K562 (cell line): ENCODE measurements around the gene SPECC1L.

Experiments used
- CTCF ChIP-seq, 3 experiments: IDR thresholded peaks in 2 of 3; conservative IDR thresholded peaks in 1 of 3; 2 replicates each; pipeline ENCODE4 v1.5.1; 2011 to 2012; ENCODE audit warnings: low read length in 3 of 3, mild to moderate bottlenecking in 3 of 3, control low read depth in 2 of 3, improper control_type of control experiment in 1 of 3, inconsistent platforms in 1 of 3, low read depth in 1 of 3, mixed read lengths in 1 of 3, moderate library complexity in 1 of 3; ENCODE audit not compliant: insufficient read depth in 2 of 3
- ELF1 ChIP-seq: fragments of 200-800 bp; sonication (Bioruptor generic); IDR thresholded peaks from 2 replicates; pipeline ENCODE4 v1.6.1; 2016; ENCODE audit warnings: missing genetic modification characterization, missing compliant biosample characterization
- HDAC1 ChIP-seq, 2 experiments: fragments of 450-650 bp; IDR thresholded peaks; 2 replicates each; pipeline ENCODE4 v1.6.1; 2016 to 2017; ENCODE audit warnings: inconsistent platforms in 1 of 2, mild to moderate bottlenecking in 1 of 2, moderate library complexity in 1 of 2
- MAX ChIP-seq: sonication (generic); formaldehyde crosslinking; IDR thresholded peaks from 2 replicates; pipeline ENCODE4 v1.9.0; 2022; ENCODE audit warnings: mild to moderate bottlenecking, missing genetic modification reagents
- MXI1 ChIP-seq: IDR thresholded peaks from 2 replicates; pipeline ENCODE4 v1.6.1; 2011; ENCODE audit warnings: low read depth, mild to moderate bottlenecking, improper control_type of control experiment, low read length
- POLR2G ChIP-seq: fragments of 200-400 bp; formaldehyde crosslinking; IDR thresholded peaks from 2 replicates; pipeline ENCODE4 v1.6.1; 2017; ENCODE audit warnings: low read depth, mild to moderate bottlenecking, antibody characterized with exemption, low read length, moderate library complexity
- PURB ChIP-seq: sonication (generic); formaldehyde crosslinking; IDR thresholded peaks from 2 replicates; pipeline ENCODE4 v1.9.0; 2021; ENCODE audit warnings: low read depth, mild to moderate bottlenecking, missing genetic modification reagents
- SP1 ChIP-seq: sonication (generic); formaldehyde crosslinking; IDR thresholded peaks from 2 replicates; pipeline ENCODE4 v1.8.1; 2022; ENCODE audit warnings: mild to moderate bottlenecking, missing genetic modification reagents
- USF2 ChIP-seq: sonication (generic); formaldehyde crosslinking; IDR thresholded peaks from 2 replicates; pipeline ENCODE4 v1.5.0; 2020; ENCODE audit warnings: missing genetic modification reagents
- ZKSCAN1 ChIP-seq: fragments of 150-350 bp; IDR thresholded peaks from 2 replicates; pipeline ENCODE4 v1.6.1; 2016; ENCODE audit warnings: low read depth, low read length
- ZNF3 ChIP-seq: fragments of 250-450 bp; sonication (Bioruptor Pico); IDR thresholded peaks from 2 replicates; pipeline ENCODE4 v1.5.0; 2021; ENCODE audit warnings: mild to moderate bottlenecking, moderate library complexity

GRCh38 chr22:24410110-24410856 lies 139.7 kb downstream of the SPECC1L start:
- no peak for TF ChIP-seq CTCF (IDR thresholded peaks at IDR 0.05 in 2 of 3, conservative IDR thresholded peaks at IDR 0.05 in 1 of 3; ENCODE audit: insufficient read depth in 2 of 3, low read depth in 1 of 3, low read length in 3 of 3)
- TF ChIP-seq ZKSCAN1: no peak
- no peak for TF ChIP-seq POLR2G
- no peak for TF ChIP-seq MAX
- no peak for TF ChIP-seq ELF1
- TF ChIP-seq PURB (CRISPR knock-in tag): no peak
- no peak for TF ChIP-seq SP1 (CRISPR knock-in tag)
- no peak for TF ChIP-seq USF2 (CRISPR knock-in tag)
- no peak for TF ChIP-seq ZNF3
- TF ChIP-seq HDAC1 (IDR thresholded peaks at IDR 0.05): no peak
- TF ChIP-seq MXI1: no peak
